HG03097 (cell line): ENCODE results near the gene C1D.

ENCODE experiments used
- ATAC-seq: cut with Tn5 transposase; IDR thresholded peaks from one replicate; pipeline ENCODE4 v1.9.1; 2021; ENCODE audit not compliant: unreplicated experiment, low FRiP score

Gene C1D

GRCh38 chr2:68059784-68060525, 2.8 kb downstream of the C1D start:
- ATAC-seq: no peak

GRCh38 chr2:68057658-68058396, 5.0 kb downstream of the C1D start:
- no peak for ATAC-seq

GRCh38 chr2:68052717-68053422, 9.9 kb downstream of the C1D start:
- no peak for ATAC-seq

- ATAC-seq: no peak
Measured at GRCh38 chr2:68050353-68050752, 12.5 kb downstream of the C1D start.

- no peak for ATAC-seq
Measured at GRCh38 chr2:68046642-68047240, 16.1 kb downstream of the C1D start.

- no peak for ATAC-seq
Measured at GRCh38 chr2:68046224-68046623, 16.6 kb downstream of the C1D start.

GRCh38 chr2:68045342-68045741, 17.5 kb downstream of the C1D start:
- no peak for ATAC-seq

GRCh38 chr2:68044099-68044498, 18.7 kb downstream of the C1D start:
- no peak for ATAC-seq

- ATAC-seq: no peak
Measured at GRCh38 chr2:68043695-68044094, 19.1 kb downstream of the C1D start.

GRCh38 chr2:68043032-68043431, 19.8 kb downstream of the C1D start:
- no peak for ATAC-seq

- no peak for ATAC-seq
Measured at GRCh38 chr2:68041704-68042245, 21.0 kb downstream of the C1D start.

GRCh38 chr2:68040078-68040477, 22.7 kb downstream of the C1D start:
- ATAC-seq: no peak

GRCh38 chr2:68039317-68039716, 23.5 kb downstream of the C1D start:
- ATAC-seq: no peak

GRCh38 chr2:68032702-68033101, 30.1 kb downstream of the C1D start:
- ATAC-seq: no peak

GRCh38 chr2:68031542-68032160, 31.2 kb downstream of the C1D start:
- ATAC-seq: no peak

- ATAC-seq: no peak
Measured at GRCh38 chr2:68031043-68031442, 31.8 kb downstream of the C1D start.

- ATAC-seq: no peak
Measured at GRCh38 chr2:68030529-68030928, 32.3 kb downstream of the C1D start.

GRCh38 chr2:68027959-68028358, 34.8 kb downstream of the C1D start:
- no peak for ATAC-seq

GRCh38 chr2:68024450-68024849, 38.4 kb downstream of the C1D start:
- ATAC-seq: no peak

GRCh38 chr2:68023904-68024303, 38.9 kb downstream of the C1D start:
- no peak for ATAC-seq
